PC-3 (cell line): ENCODE data around the gene GCH1. TPM values are rescaled to one million over a fixed set of nuclear protein-coding genes. Genes with fewer than 3 reads are reported as not detected.

ENCODE experiments used
- ATAC-seq: fragments of 200-7000 bp; cut with Tn5 transposase; 2 replicates; pipeline ENCODE4 v1.9.1; 2020; ENCODE audit warnings: mild to moderate bottlenecking, moderate library complexity
- BruUV-seq: library from RNA; stranded (reverse); fragments of 400-500 nt; replicated peaks from 2 replicates; lab custom pipeline; 2021; lab: Mats Ljungman, UMichigan
- CTCF ChIA-PET: fragments of 300-600 bp; sonication (Branson Sonifier 250); formaldehyde crosslinking; loops from one replicate; lab custom pipeline; 2022; ENCODE audit warnings: antibody characterized with exemption; lab: Charles Lee
- POLR2A ChIA-PET: fragments of 300-600 bp; sonication (Branson Sonifier 250); formaldehyde crosslinking; loops from one replicate; lab custom pipeline; 2022; ENCODE audit warnings: antibody characterized with exemption; ENCODE audit not compliant: unreplicated experiment; lab: Charles Lee
- DNase-seq: peaks from one replicate; pipeline ENCODE4 v3.0.0-alpha.2; 2015
- H2AFZ ChIP-seq: fragments of 300-600 bp; sonication (generic); 2 replicates; pipeline ENCODE4 v1.6.0; 2016; ENCODE audit warnings: antibody characterized with exemption, low read length
- H3F3A ChIP-seq: fragments of 300-600 bp; sonication (generic); one replicate; pipeline ENCODE4 v1.6.0; 2017; ENCODE audit warnings: antibody characterized with exemption, low read length, control low read depth, mild to moderate bottlenecking; ENCODE audit not compliant: unreplicated experiment
- H3K27ac ChIP-seq: fragments of 300-600 bp; sonication (generic); 2 replicates; pipeline ENCODE4 v1.5.1; 2016; ENCODE audit warnings: mild to moderate bottlenecking, low read length
- H3K27me3 ChIP-seq: fragments of 300-600 bp; sonication (generic); 2 replicates; pipeline ENCODE4 v1.6.1; 2016; ENCODE audit warnings: low read length, mixed read lengths
- H3K36me3 ChIP-seq: fragments of 300-600 bp; sonication (generic); 2 replicates; pipeline ENCODE4 v1.6.1; 2016; ENCODE audit warnings: low read depth, mixed run types, low read length, mixed read lengths
- H3K4me1 ChIP-seq: fragments of 300-600 bp; sonication (generic); 2 replicates; pipeline ENCODE4 v1.5.1; 2016; ENCODE audit warnings: low read length; ENCODE audit not compliant: insufficient read depth
- H3K4me2 ChIP-seq: fragments of 300-600 bp; sonication (generic); 2 replicates; pipeline ENCODE4 v1.6.0; 2016; ENCODE audit warnings: low read length
- H3K4me3 ChIP-seq: fragments of 300-600 bp; sonication (generic); 2 replicates; pipeline ENCODE4 v1.5.1; 2016; ENCODE audit warnings: mild to moderate bottlenecking, low read length, mixed read lengths
- H3K79me2 ChIP-seq: fragments of 300-600 bp; sonication (generic); 2 replicates; pipeline ENCODE4 v1.6.1; 2017; ENCODE audit warnings: low read length, mixed read lengths
- H3K9ac ChIP-seq: fragments of 300-600 bp; sonication (generic); 2 replicates; pipeline ENCODE4 v1.6.0; 2016; ENCODE audit warnings: mild to moderate bottlenecking, low read length
- H3K9me2 ChIP-seq: fragments of 300-600 bp; sonication (generic); replicated peaks from 2 replicates; pipeline ENCODE4 v1.6.1; 2016; ENCODE audit warnings: mixed run types, low read length, mixed read lengths
- H3K9me3 ChIP-seq: fragments of 300-600 bp; sonication (generic); 2 replicates; pipeline ENCODE4 v1.6.1; 2016; ENCODE audit warnings: low read length, mixed read lengths
- H4K20me1 ChIP-seq: fragments of 300-600 bp; sonication (generic); 2 replicates; pipeline ENCODE4 v1.6.1; 2016; ENCODE audit warnings: low read length, mixed read lengths
- EZH2 ChIP-seq: fragments of 300-600 bp; sonication (generic); IDR thresholded peaks from one replicate; pipeline ENCODE4 v1.6.1; 2017; ENCODE audit warnings: antibody characterized with exemption, mild to moderate bottlenecking, low read length; ENCODE audit not compliant: unreplicated experiment
- EZH2phosphoT487 ChIP-seq: fragments of 300-600 bp; sonication (generic); IDR thresholded peaks from 2 replicates; pipeline ENCODE4 v1.6.1; 2018; ENCODE audit warnings: mild to moderate bottlenecking, antibody characterized with exemption, low read length, borderline replicate concordance
- intact Hi-C: fragments of 100-400 bp; cut with micrococcal nuclease; formaldehyde crosslinking; loops from 2 replicates; pipeline ENCODE4 v1.9.0; 2023
- total RNA-seq: library from RNA; depleted of rRNA; stranded (reverse); fragments of >200 nt; gene quantifications from 2 replicates; pipeline ENCODE4 v1.2.3, GENCODE V29; 2014
- TF ChIP-seq, protein P1 (sequence below): fragments of 300-600 bp; sonication (generic); conservative IDR thresholded peaks from 2 replicates; pipeline ENCODE4 v1.5.1; 2017; ENCODE audit warnings: antibody characterized with exemption, low read depth, mild to moderate bottlenecking, low read length

The GCH1 gene
- total RNA-seq, 1 experiment from 2014 or later, result 26.6 TPM

DNA sequence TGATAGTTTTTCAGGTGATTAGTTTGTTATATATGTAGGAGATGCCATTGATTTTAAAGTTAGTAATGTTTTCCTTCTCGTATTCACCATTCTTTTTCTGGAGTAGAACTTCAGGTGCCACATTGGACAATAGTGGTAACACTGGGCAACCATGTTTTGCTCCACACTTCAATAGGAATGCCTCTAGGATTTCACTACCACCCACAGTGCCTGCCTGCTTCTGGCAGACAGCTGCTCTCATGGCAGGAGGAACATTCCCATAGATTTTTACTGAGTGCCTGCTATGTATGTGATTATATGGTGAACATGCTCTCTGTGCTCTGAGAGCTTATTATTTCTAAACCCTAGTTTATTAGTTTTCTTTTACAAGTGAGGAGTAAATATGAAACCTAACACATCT is 53.7 kb downstream of the GCH1 start:
- no peaks in the 10 kb centered on the region for H3K27me3 ChIP-seq
- no peaks in the 10 kb centered on the region for H3K79me2 ChIP-seq
- no peaks in the 10 kb centered on the region for H4K20me1 ChIP-seq
- no peaks in the 10 kb centered on the region for H3K36me3 ChIP-seq
- no peak overlapping the region for H3K4me2 ChIP-seq
- POLR2A ChIA-PET, result no interaction called here
- CTCF ChIA-PET, result interaction anchor here (0.6 to 1.0 kb wide), 2 partner anchors 35 to 76 kb away, joined by 3 to 4 read pairs; no protein-coding TSS in a partner anchor
- no peak for ATAC-seq
- H3K4me1 ChIP-seq, result no peaks in the 10 kb centered on the region
- H3F3A ChIP-seq, result no peaks in the 10 kb centered on the region
- no peak overlapping the region for H3K4me3 ChIP-seq
- H3K9ac ChIP-seq, result no peak overlapping the region
- TF ChIP-seq EZH2phosphoT487 (no peak), EZH2 (no peak)
- TF ChIP-seq, protein P1, sequence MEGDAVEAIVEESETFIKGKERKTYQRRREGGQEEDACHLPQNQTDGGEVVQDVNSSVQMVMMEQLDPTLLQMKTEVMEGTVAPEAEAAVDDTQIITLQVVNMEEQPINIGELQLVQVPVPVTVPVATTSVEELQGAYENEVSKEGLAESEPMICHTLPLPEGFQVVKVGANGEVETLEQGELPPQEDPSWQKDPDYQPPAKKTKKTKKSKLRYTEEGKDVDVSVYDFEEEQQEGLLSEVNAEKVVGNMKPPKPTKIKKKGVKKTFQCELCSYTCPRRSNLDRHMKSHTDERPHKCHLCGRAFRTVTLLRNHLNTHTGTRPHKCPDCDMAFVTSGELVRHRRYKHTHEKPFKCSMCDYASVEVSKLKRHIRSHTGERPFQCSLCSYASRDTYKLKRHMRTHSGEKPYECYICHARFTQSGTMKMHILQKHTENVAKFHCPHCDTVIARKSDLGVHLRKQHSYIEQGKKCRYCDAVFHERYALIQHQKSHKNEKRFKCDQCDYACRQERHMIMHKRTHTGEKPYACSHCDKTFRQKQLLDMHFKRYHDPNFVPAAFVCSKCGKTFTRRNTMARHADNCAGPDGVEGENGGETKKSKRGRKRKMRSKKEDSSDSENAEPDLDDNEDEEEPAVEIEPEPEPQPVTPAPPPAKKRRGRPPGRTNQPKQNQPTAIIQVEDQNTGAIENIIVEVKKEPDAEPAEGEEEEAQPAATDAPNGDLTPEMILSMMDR, result no peak
- intact Hi-C loops, result no loop called here
- no peak overlapping the region for H3K27ac ChIP-seq
- no peak overlapping the region for H2AFZ ChIP-seq
- no peaks in the 10 kb centered on the region for H3K9me2 ChIP-seq
- no TSS peak for BruUV-seq
- H3K9me3 ChIP-seq, result no peaks in the 10 kb centered on the region
- DNase-seq, result no peak

DNA sequence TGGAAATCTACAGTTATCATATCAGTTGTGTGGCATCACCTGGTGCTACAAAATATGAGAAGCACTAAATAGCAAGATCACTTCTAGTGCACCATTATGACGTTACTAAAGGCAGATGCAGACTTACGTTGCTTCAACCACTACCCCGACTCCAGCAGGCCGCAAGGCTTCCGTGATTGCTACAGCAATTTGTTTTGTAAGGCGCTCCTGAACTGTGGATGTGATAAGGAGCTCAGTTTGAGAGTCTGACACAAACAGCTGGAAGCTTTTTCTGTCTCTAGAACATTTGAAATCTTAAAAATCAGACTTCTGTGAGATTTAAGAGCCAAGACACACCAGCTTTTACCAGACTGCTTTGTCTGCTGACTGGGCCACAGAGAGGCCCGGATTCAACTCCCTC is 57.0 kb downstream of the GCH1 start:
- no peaks in the 10 kb centered on the region for H3K4me1 ChIP-seq
- H3K9ac ChIP-seq, result no peak overlapping the region
- H3K27ac ChIP-seq, result no peak overlapping the region
- ATAC-seq (no peak), DNase-seq (no peak)
- no peak overlapping the region for H3K4me3 ChIP-seq
- H3K79me2 ChIP-seq, result no peaks in the 10 kb centered on the region
- no peaks in the 10 kb centered on the region for H4K20me1 ChIP-seq
- intact Hi-C loops, result no loop called here
- ChIA-PET POLR2A (no interaction called here), CTCF (no interaction called here)
- BruUV-seq, result no TSS peak
- TF ChIP-seq EZH2, result no peak
- TF ChIP-seq, protein P1, result no peak
- TF ChIP-seq EZH2phosphoT487, result no peak
- H3K9me3 ChIP-seq, result no peaks in the 10 kb centered on the region
- peaks cover 2% of the 10 kb centered on the region; the same call in 1 of the 2 replicates for H3K36me3 ChIP-seq
- no peak overlapping the region for H2AFZ ChIP-seq
- no peaks in the 10 kb centered on the region for H3K9me2 ChIP-seq
- H3K4me2 ChIP-seq, result no peak overlapping the region
- H3F3A ChIP-seq, result no peaks in the 10 kb centered on the region
- H3K27me3 ChIP-seq, result no peaks in the 10 kb centered on the region

DNA sequence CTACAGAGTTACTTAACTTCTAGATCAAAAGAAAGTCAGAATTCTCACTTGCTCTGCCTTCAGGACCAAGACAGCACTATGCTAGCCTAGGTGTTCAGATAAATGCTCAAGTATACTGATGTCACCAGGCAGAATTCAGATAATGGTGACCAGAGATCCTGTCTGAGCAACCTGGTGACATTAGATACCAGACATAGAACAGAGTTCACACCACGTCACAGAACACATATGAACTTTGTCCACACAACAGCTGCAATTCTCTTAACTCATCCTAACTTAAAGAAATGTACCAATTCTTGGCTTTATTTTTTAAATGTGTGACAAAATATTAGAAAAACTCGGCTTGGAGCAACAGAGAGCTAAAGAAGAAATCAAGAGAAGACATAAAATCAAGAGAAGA is 58.1 kb downstream of the GCH1 start:
- no peak for ATAC-seq
- no TSS peak for BruUV-seq

More for the DNA sequence above, 58.1 kb downstream of the GCH1 start:
- CTCF ChIA-PET, result no interaction called here
- no peaks in the 10 kb centered on the region for H3K27me3 ChIP-seq
- no peak overlapping the region for H3K4me3 ChIP-seq
- POLR2A ChIA-PET, result no interaction called here
- H3F3A ChIP-seq, result no peaks in the 10 kb centered on the region
- no peak for DNase-seq
- H3K4me1 ChIP-seq, result no peaks in the 10 kb centered on the region
- no peak overlapping the region for H3K27ac ChIP-seq
- intact Hi-C loops, result no loop called here
- no peaks in the 10 kb centered on the region for H3K9me3 ChIP-seq
- no peaks in the 10 kb centered on the region for H4K20me1 ChIP-seq
- H3K79me2 ChIP-seq, result no peaks in the 10 kb centered on the region
- no peak overlapping the region for H3K9ac ChIP-seq
- H3K4me2 ChIP-seq, result no peak overlapping the region
- H2AFZ ChIP-seq, result no peak overlapping the region
- peaks cover 3% of the 10 kb centered on the region for H3K36me3 ChIP-seq
- no peaks in the 10 kb centered on the region for H3K9me2 ChIP-seq
- TF ChIP-seq EZH2phosphoT487, result no peak
- no peak for TF ChIP-seq EZH2
- TF ChIP-seq, protein P1, result no peak
